MM.1S (cell line): Measurements from ENCODE around the gene ERC2.

Source experiments
- DNase-seq: peaks from one replicate; pipeline ENCODE4 v3.0.0-alpha.2; 2015
- H2AFZ ChIP-seq: fragments of 300-600 bp; sonication (generic); 2 replicates; pipeline ENCODE4 v1.6.0; 2016; ENCODE audit warnings: antibody characterized with exemption, low read length
- H3F3A ChIP-seq: fragments of 300-600 bp; sonication (generic); 2 replicates; pipeline ENCODE4 v1.6.1; 2016; ENCODE audit warnings: mild to moderate bottlenecking, antibody characterized with exemption, low read length, moderate library complexity, mixed read lengths; ENCODE audit not compliant: insufficient read depth
- H3K27ac ChIP-seq: fragments of 300-600 bp; sonication (generic); 2 replicates; pipeline ENCODE4 v1.5.1; 2016; ENCODE audit warnings: mild to moderate bottlenecking, low read length
- H3K27me3 ChIP-seq: fragments of 300-600 bp; sonication (generic); replicated peaks from 2 replicates; pipeline ENCODE4 v1.6.0; 2016; ENCODE audit warnings: low read length; ENCODE audit not compliant: insufficient read depth
- H3K36me3 ChIP-seq: fragments of 300-600 bp; sonication (generic); replicated peaks from 2 replicates; pipeline ENCODE4 v1.6.1; 2016; ENCODE audit warnings: mild to moderate bottlenecking, low read length, mixed read lengths; ENCODE audit not compliant: insufficient read depth
- H3K4me1 ChIP-seq: fragments of 300-600 bp; sonication (generic); 2 replicates; pipeline ENCODE4 v1.6.1; 2016; ENCODE audit warnings: low read length, mixed read lengths
- H3K4me2 ChIP-seq: fragments of 300-600 bp; sonication (generic); 2 replicates; pipeline ENCODE4 v1.6.0; 2016; ENCODE audit warnings: low read depth, low read length
- H3K4me3 ChIP-seq: fragments of 300-600 bp; sonication (generic); 2 replicates; pipeline ENCODE4 v1.5.1; 2016; ENCODE audit warnings: low read length, mixed read lengths
- H3K79me2 ChIP-seq: fragments of 300-600 bp; sonication (generic); 2 replicates; pipeline ENCODE4 v1.6.1; 2016; ENCODE audit warnings: mixed run types, low read length, mixed read lengths
- H3K9ac ChIP-seq: fragments of 300-600 bp; sonication (generic); 2 replicates; pipeline ENCODE4 v1.6.1; 2016; ENCODE audit warnings: low read length, mixed read lengths
- H3K9me2 ChIP-seq: fragments of 300-600 bp; sonication (generic); replicated peaks from 2 replicates; pipeline ENCODE4 v1.6.1; 2016; ENCODE audit warnings: mild to moderate bottlenecking, low read length, mixed read lengths; ENCODE audit not compliant: insufficient read depth
- H3K9me3 ChIP-seq: fragments of 300-600 bp; sonication (generic); replicated peaks from 2 replicates; pipeline ENCODE4 v1.6.1; 2016; ENCODE audit warnings: mild to moderate bottlenecking, low read length, mixed read lengths; ENCODE audit not compliant: insufficient read depth
- H4K20me1 ChIP-seq: fragments of 300-600 bp; sonication (generic); 2 replicates; pipeline ENCODE4 v1.6.1; 2016; ENCODE audit warnings: mild to moderate bottlenecking, low read length, moderate library complexity, mixed read lengths; ENCODE audit not compliant: insufficient read depth
- CTCF ChIP-seq: fragments of 300-600 bp; sonication (generic); IDR thresholded peaks from 2 replicates; pipeline ENCODE4 v1.5.1; 2016; ENCODE audit warnings: antibody characterized with exemption, low read length, mixed read lengths
- EZH2 ChIP-seq: fragments of 300-600 bp; sonication (generic); optimal IDR thresholded peaks from 2 replicates; pipeline ENCODE3; 2017; ENCODE audit warnings: low read depth, mild to moderate bottlenecking, antibody characterized with exemption, low read length, mixed read lengths
- EZH2phosphoT487 ChIP-seq: fragments of 300-600 bp; sonication (generic); IDR thresholded peaks from 2 replicates; pipeline ENCODE4 v1.6.1; 2018; ENCODE audit warnings: antibody characterized with exemption, low read length

Gene ERC2

GRCh38 chr3:55719508-55719907 lies 748.8 kb downstream of the ERC2 start:
- no peak overlapping the region for H3K4me3 ChIP-seq
- no peaks in the 10 kb centered on the region for H3K79me2 ChIP-seq
- no peaks in the 10 kb centered on the region for H3K36me3 ChIP-seq
- H3K9me3 ChIP-seq: no peaks in the 10 kb centered on the region
- no peak for DNase-seq
- no peak overlapping the region for H3K9ac ChIP-seq
- H3K4me1 ChIP-seq: 0 out of 2 replicates have a peak, but pooled peaks cover under 1% of the 10 kb centered on the region
- no peaks in the 10 kb centered on the region for H3F3A ChIP-seq
- no peaks in the 10 kb centered on the region for H3K27me3 ChIP-seq
- H3K9me2 ChIP-seq: no peaks in the 10 kb centered on the region
- no peak overlapping the region for H3K4me2 ChIP-seq
- no peaks in the 10 kb centered on the region for H4K20me1 ChIP-seq
- TF ChIP-seq EZH2 (no peak), EZH2phosphoT487 (no peak), CTCF (no peak)
- no peak overlapping the region for H3K27ac ChIP-seq
- no peak overlapping the region for H2AFZ ChIP-seq

GRCh38 chr3:55719006-55719405 lies 749.3 kb downstream of the ERC2 start:
- Histone ChIP-seq H3K36me3 (no peaks in the 10 kb centered on the region), H3K27ac (no peak overlapping the region), H3K27me3 (no peaks in the 10 kb centered on the region), H3K4me2 (no peak overlapping the region), H3K9ac (no peak overlapping the region), H3K9me3 (no peaks in the 10 kb centered on the region), H4K20me1 (no peaks in the 10 kb centered on the region), H2AFZ (no peak overlapping the region), H3K4me3 (no peak overlapping the region), H3K79me2 (no peaks in the 10 kb centered on the region), H3K4me1 (no peaks in the 10 kb centered on the region), H3K9me2 (no peaks in the 10 kb centered on the region), H3F3A (no peaks in the 10 kb centered on the region)
- DNase-seq: no peak
- TF ChIP-seq EZH2phosphoT487: no peak
- TF ChIP-seq EZH2: no peak
- no peak for TF ChIP-seq CTCF

GRCh38 chr3:55718521-55718921 lies 749.7 kb downstream of the ERC2 start:
- H3K4me1 ChIP-seq: no peaks in the 10 kb centered on the region

More at GRCh38 chr3:55718521-55718921, 749.7 kb downstream of the ERC2 start:
- Histone ChIP-seq H3K9me2 (no peaks in the 10 kb centered on the region), H3K79me2 (no peaks in the 10 kb centered on the region), H3K4me3 (no peak overlapping the region), H3K9ac (no peak overlapping the region), H3K27ac (no peak overlapping the region), H3K36me3 (no peaks in the 10 kb centered on the region), H3K4me2 (no peak overlapping the region), H3K27me3 (no peaks in the 10 kb centered on the region), H2AFZ (no peak overlapping the region), H3F3A (no peaks in the 10 kb centered on the region), H3K9me3 (no peaks in the 10 kb centered on the region), H4K20me1 (no peaks in the 10 kb centered on the region)
- no peak for DNase-seq
- TF ChIP-seq EZH2phosphoT487 (no peak), EZH2 (no peak), CTCF (no peak)
